GM18517 (cell line): ENCODE measurements around the gene HACE1.
"Not testable (repeated sequence)": the region's sequence is repeated elsewhere in the genome, so short reads cannot be mapped to it uniquely, and the experiment has no call there.

ENCODE experiments used
- ATAC-seq: cut with Tn5 transposase; IDR thresholded peaks from one replicate; pipeline ENCODE4 v1.9.1; 2021; ENCODE audit warnings: mild to moderate bottlenecking, moderate library complexity; ENCODE audit not compliant: unreplicated experiment

The HACE1 gene

GRCh38 chr6:104859225-104860146 is at the start of gene HACE1:
Gene HACE1 (minus strand): TSS chr6:104859919. CDS start chr6:104859642, 277 bp downstream.
- peak; percentile 93 for ATAC-seq

DNA sequence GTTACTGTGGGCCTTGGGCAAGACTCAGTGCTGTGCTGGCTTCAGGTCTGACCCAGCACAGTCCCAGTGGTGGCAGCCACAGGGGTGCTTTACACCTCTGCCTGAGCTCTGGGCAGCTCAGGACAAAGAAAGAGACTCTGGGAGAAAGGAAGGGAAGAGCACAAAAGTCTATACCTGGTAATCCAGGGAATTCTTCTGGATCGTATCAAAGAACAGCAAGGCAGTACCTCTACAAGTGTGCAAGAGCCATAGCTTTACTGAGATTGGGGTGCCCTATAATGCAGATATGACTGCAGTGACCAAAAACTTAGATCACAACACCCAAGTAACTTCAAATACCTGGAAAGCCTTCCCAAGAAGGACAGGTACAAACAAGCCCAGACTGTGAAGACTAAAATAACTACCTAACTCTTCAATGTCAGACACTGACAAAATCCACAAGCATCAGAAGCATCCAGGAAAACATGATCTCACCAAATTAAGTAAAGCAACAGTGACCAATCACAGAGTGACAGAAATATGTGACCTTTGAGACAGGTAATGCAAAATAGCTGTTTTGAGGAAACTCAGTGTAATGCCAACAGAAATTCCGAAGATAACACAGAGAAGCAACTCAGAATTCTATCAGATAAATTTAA is 49.3 kb upstream of the HACE1 start:
- ATAC-seq, result no peak

DNA sequence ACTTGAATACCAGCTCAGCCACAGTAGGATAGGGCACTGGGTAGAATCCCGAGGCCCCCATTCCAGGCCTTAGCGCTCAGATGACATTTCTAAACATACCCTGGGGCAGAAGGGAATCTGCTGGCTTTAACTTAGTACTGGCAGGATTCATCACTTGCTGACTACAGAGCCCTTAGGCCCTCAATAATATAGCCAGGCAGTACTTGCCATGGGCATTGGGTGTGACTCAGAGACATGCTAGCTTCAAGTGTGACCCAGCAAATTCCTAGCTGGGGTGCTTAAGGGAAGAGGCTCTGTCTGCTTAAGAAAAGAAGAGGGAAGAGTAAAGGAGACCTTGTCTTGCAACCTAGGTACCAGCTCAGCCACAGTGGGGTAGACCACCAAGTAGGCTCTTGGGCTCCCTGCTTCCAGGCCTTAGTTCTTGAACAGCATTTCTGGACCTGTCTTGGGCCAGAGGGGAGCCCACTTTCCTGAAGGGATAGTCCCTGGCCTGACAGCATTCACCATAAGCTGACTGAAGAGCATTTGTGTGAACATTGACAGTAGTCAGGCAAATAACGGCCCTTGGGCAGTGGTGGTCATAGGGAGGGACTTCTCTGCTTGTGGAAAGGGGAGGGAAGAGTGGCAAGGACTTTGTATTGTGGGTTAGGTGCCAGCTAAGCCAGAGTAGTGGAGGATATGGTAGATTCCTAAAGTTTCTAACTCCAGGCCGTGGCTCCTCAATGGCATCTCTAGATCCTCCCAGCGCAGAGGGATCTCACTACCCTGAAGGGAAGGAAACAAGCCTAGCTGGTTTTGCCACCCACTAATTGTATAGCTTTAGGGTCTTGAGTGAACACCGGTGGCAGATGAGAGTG is 48.5 kb upstream of the HACE1 start:
- no peak for ATAC-seq

DNA sequence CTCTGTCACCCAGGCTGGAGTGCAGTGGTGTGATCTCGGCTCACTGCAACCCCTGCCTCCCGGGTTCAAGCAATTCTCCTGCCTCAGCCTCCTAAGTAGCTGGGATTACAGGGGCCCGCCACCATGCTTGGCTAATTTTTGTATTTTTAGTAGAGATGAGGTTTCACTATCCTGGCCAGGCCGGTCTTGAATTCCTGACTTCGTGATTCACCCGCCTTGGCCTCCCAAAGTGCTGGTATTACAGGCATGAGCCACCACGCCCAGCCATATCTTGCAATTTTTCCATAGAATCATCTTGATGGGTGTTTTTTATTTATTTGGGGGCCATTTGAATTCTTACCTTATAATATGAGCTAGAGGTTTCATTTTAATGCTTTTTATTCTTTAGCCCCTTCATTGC is 39.2 kb upstream of the HACE1 start:
- not testable (repeated sequence) for ATAC-seq

DNA sequence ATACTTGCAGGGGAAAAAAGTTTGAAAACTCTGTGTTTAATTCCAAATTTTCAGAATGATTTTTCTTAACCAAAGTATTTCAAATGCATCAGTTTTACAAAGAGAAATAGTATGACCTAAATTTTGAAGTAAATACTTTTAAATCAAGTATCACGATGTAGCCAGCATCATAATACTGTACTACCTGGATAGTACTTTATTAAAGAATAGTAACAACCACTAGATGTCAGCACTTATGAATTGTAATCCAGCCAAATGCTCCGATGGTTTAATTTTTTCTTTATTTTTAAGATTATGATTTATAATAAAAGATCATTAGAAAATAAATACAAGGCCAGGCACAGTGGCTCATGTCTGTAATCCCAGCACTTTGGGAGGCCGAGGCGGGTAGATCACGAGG is 37.2 kb upstream of the HACE1 start:
- ATAC-seq, result no peak

DNA sequence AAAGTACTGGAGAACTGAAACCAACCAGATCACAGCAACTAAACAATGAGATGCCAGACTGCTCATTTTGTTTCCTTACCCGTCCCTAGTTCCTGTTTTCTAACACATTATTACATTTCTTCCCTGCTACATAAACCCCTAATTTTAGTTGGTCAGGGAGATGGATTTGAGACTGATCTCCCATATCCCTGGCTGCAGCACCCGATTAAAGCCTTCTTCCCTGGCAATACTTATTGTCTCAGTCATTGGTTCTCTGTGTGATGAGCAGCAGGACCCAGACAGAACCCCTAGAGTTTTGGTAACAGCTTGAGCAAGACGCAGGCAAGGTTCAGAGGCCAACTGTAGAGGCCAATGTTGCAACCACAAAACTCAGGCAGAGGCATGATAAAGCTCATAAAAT is 28.3 kb upstream of the HACE1 start:
- no peak for ATAC-seq

DNA sequence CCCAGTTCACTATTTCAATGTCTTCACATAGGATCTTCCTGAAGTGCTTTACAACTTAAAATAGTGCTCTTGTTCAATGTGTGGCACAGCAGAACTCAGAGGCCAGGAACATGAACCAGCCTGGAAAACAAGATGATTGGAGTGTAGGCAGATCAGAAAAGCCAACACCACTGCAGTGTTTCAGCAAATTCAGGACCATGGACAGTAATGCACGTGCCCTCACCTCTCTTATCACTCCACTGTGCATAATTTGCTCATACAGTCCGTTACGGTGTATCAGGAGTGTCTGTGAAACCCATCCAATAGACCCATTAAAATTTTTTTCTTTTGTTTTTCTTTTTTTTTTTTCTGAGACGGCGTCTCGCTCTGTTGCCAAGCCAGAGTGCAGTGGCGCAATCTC is 27.6 kb upstream of the HACE1 start:
- ATAC-seq, result no peak

GRCh38 chr6:104885518-104886043 is 25.9 kb upstream of the HACE1 start:
- ATAC-seq, result no peak

DNA sequence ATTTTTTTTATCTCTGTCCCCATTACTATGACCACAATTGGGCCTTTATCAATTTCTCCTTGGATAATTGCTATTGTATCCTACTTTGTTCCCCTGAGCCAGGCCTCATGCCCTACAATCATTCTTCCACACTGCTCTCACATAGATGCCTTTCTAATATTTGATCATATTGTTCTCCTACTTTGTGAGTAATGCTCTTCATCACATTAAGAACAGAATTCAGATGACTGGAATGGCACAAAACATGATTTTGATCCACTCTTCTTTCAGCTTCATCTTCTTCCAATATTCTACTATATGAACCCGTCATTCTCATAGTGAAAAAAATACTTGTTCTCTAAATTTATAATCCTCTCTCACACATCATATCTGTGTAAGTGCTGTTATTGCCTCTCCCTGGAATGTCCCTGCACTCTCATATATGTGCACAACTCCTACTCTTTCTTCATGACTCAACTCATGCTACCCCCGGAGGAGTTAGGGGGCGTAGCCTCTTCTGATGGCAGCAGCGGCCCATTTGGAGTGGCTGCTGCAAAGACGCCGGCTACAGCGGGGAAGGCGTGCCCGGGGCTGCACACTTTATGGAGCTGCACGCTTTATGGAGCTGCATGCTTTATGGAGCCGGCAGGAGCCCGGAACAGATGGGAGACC is 25.3 kb upstream of the HACE1 start:
- ATAC-seq, result no peak

- no peak for ATAC-seq
Measured at GRCh38 chr6:104881964-104882668, 22.4 kb upstream of the HACE1 start.

- no peak for ATAC-seq
Measured at GRCh38 chr6:104862456-104862855, 2.7 kb upstream of the HACE1 start.

- no peak for ATAC-seq
Measured at GRCh38 chr6:104860221-104860620, 502 bp upstream of the HACE1 start.

DNA sequence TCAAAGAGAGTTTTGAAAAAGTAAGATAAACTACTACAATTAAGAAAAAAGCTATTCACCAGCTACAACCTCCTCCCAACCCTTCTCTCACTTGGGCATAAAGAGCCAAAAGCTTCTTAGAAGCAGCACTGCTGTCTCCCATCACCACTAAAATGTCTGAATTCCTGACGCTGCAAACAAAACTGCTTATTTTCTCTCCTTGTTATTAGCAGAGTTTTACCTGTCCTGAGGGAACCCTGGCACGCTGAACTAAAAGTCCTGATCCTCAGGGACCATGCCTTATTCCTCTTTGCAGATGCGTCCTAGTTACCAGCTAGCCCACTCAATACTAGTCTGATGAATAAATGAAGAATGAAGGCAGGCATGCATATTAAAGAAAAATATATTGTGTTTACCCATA is 1.1 kb downstream of the HACE1 start:
- no peak for ATAC-seq

- no peak for ATAC-seq
Measured at GRCh38 chr6:104855507-104855906, 4.2 kb downstream of the HACE1 start.

GRCh38 chr6:104847721-104848120 is 12.0 kb downstream of the HACE1 start:
- not testable (repeated sequence) for ATAC-seq

DNA sequence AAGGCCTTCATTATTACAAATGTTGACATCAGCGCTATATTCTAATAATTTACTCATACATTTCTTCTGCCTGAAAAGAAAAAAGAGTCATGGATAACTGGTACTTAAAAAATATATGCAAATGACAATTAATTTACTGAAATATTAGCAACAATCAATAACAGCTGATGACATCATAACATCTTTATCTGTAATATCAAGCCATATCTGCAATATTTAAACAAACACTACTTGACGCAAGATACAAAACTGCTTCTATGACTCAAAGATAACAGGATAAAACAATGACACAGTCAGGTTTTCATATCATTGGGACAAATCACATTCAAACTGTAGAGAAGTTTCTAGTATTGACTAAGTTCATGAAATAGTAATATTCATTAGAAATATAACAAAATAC is 16.5 kb downstream of the HACE1 start:
- ATAC-seq, result no peak

GRCh38 chr6:104837158-104837557 is 22.6 kb downstream of the HACE1 start:
- no peak for ATAC-seq

DNA sequence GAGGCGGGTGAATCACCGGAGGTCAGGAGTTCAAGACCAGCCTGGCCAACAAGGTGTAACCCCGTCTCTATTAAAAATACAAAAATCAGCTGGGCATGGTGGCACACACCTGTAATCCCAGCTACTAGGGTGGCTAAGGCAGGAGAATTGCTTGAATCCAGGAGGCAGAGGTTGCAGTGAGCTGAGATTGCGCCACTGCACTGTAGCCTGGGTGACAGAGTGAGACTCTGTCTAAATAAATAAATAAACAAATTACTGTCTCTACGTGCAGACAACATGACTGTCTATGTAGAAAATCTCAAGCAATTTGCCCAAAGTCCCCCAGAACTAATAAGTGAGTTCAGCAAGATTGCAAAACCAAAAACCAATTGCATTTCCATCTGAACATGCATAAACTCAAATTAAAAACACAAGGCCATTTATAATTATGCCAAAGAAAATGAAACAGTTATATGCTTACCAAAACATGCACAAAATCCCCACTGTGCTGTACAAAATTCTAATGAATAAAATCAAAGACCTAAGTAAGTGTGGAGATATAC is 23.2 kb downstream of the HACE1 start:
- not testable (repeated sequence) for ATAC-seq

- no peak for ATAC-seq
Measured at GRCh38 chr6:104835782-104836181, 23.9 kb downstream of the HACE1 start.
